Calu3 (cell line): ENCODE data around the gene TSC1. TPM values are rescaled to one million over a fixed set of nuclear protein-coding genes. Genes with fewer than 3 reads are reported as not detected.

Source experiments
- BruUV-seq: library from RNA; stranded (reverse); fragments of 400-500 nt; replicated peaks from 2 replicates; lab custom pipeline; 2021; lab: Mats Ljungman, UMichigan
- CTCF ChIA-PET: fragments of 300-600 bp; sonication (Branson Sonifier 250); formaldehyde crosslinking; loops from one replicate; lab custom pipeline; 2022; ENCODE audit warnings: antibody characterized with exemption; lab: Charles Lee
- DNase-seq: peaks from one replicate; pipeline ENCODE4 v3.0.0; 2022
- H3K27ac Mint-ChIP-seq: one replicate; pipeline ENCODE4 v1.8.0; 2022; ENCODE audit warnings: mixed read lengths; ENCODE audit not compliant: unreplicated experiment
- H3K27me3 Mint-ChIP-seq: one replicate; pipeline ENCODE4 v1.8.0; 2022; ENCODE audit warnings: mixed read lengths; ENCODE audit not compliant: unreplicated experiment
- H3K36me3 Mint-ChIP-seq: one replicate; pipeline ENCODE4 v1.8.0; 2022; ENCODE audit warnings: mild to moderate bottlenecking, moderate library complexity, mixed read lengths; ENCODE audit not compliant: insufficient read depth, unreplicated experiment
- H3K4me1 Mint-ChIP-seq: one replicate; pipeline ENCODE4 v1.8.0; 2022; ENCODE audit warnings: mild to moderate bottlenecking, low read depth, mixed read lengths; ENCODE audit not compliant: unreplicated experiment
- H3K4me3 Mint-ChIP-seq: one replicate; pipeline ENCODE4 v1.8.0; 2022; ENCODE audit warnings: mild to moderate bottlenecking, low read depth, moderate library complexity, mixed read lengths; ENCODE audit not compliant: unreplicated experiment
- H3K9me3 Mint-ChIP-seq: one replicate; pipeline ENCODE4 v1.8.0; 2022; ENCODE audit warnings: low read depth, mixed read lengths; ENCODE audit not compliant: unreplicated experiment
- CTCF ChIP-seq: fragments of 200-600 bp; IDR thresholded peaks from one replicate; pipeline ENCODE4 v1.8.0; 2022; ENCODE audit warnings: antibody characterized with exemption; ENCODE audit not compliant: unreplicated experiment
- intact Hi-C: fragments of 100-400 bp; cut with micrococcal nuclease; formaldehyde crosslinking; loops from one replicate; pipeline ENCODE4 v1.10.0; 2022; ENCODE audit not compliant: unreplicated experiment
- total RNA-seq: library from RNA; stranded (reverse); gene quantifications from 2 replicates; pipeline ENCODE4 v1.2.3, GENCODE V29; 2022

The TSC1 gene
- total RNA-seq, 1 experiment from 2014 or later: 31.7 TPM

GRCh38 chr9:132943651-132944293 is 644 bp downstream of the TSC1 start:
- Mint-ChIP-seq H3K27me3 (no peaks in the 10 kb centered on the region), H3K4me1 (peaks cover 6% of the 10 kb centered on the region), H3K36me3 (peaks cover 22% of the 10 kb centered on the region), H3K4me3 (peak overlapping the region; percentile 78), H3K9me3 (no peaks in the 10 kb centered on the region), H3K27ac (peak overlapping the region; percentile 94)
- TF ChIP-seq CTCF: no peak
- no TSS peak for BruUV-seq
- no peak for DNase-seq
- CTCF ChIA-PET: no interaction called here
- intact Hi-C loops: no loop called here

GRCh38 chr9:132942541-132943182 is 1.8 kb downstream of the TSC1 start:
- CTCF ChIA-PET: no interaction called here
- Mint-ChIP-seq H3K4me3 (peak overlapping the region; percentile 78), H3K27ac (no peak overlapping the region), H3K27me3 (no peaks in the 10 kb centered on the region), H3K36me3 (peaks cover 22% of the 10 kb centered on the region), H3K9me3 (no peaks in the 10 kb centered on the region), H3K4me1 (peaks cover 6% of the 10 kb centered on the region)
- no peak for DNase-seq
- TF ChIP-seq CTCF: no peak
- no TSS peak for BruUV-seq
- intact Hi-C loops: no loop called here

GRCh38 chr9:132939169-132939568 is 5.2 kb downstream of the TSC1 start:
- Mint-ChIP-seq H3K4me1 (no peaks in the 10 kb centered on the region), H3K36me3 (peaks cover 10% of the 10 kb centered on the region), H3K27ac (no peak overlapping the region), H3K9me3 (no peaks in the 10 kb centered on the region), H3K4me3 (no peak overlapping the region), H3K27me3 (no peaks in the 10 kb centered on the region)
- TF ChIP-seq CTCF: no peak
- DNase-seq: no peak
- BruUV-seq: no TSS peak
- intact Hi-C loops: no loop called here
- CTCF ChIA-PET: no interaction called here

- intact Hi-C loops: no loop called here
- Mint-ChIP-seq H3K9me3 (no peaks in the 10 kb centered on the region), H3K36me3 (no peaks in the 10 kb centered on the region), H3K27me3 (no peaks in the 10 kb centered on the region), H3K27ac (no peak overlapping the region), H3K4me3 (no peak overlapping the region), H3K4me1 (no peaks in the 10 kb centered on the region)
- CTCF ChIA-PET: no interaction called here
- BruUV-seq: no TSS peak
- DNase-seq: no peak
- TF ChIP-seq CTCF: no peak
Observed at GRCh38 chr9:132937463-132937901, 6.9 kb downstream of the TSC1 start.
